ENCODE data around the gene ALMS1. TPM values are rescaled to one million over a fixed set of nuclear protein-coding genes. Genes with fewer than 3 reads are reported as not detected.
"Not testable (repeated sequence)": the region's sequence is repeated elsewhere in the genome, so short reads cannot be mapped to it uniquely, and the experiment has no call there.

The ALMS1 gene
- total RNA-seq, 3 donors from 2014 or later (not counting 1 experiment from before 2014, with no cell fraction given) = 22.9 to 33.8 (median 26.9) TPM

- Mint-ChIP-seq H3K27me3 (ENCODE audit: low read depth in 2 of 2) (peaks cover 9 to 13% of the 10 kb centered on the region in 2 donors), H3K36me3 (no peaks in the 10 kb centered on the region), H3K27ac (no peak overlapping the region), H3K4me3 (no peak overlapping the region), H3K9me3 (no peaks in the 10 kb centered on the region), H3K4me1 (peaks cover 5 to 6% of the 10 kb centered on the region in 2 donors)
- H3K4me1 ChIP-seq (ENCODE audit: control insufficient read depth, insufficient read depth, low read length) = no peaks in the 10 kb centered on the region
- no peaks in the 10 kb centered on the region for H3K27me3 ChIP-seq (ENCODE audit: control insufficient read depth, insufficient read depth, low read length)
- no peak for TF ChIP-seq CTCF (IDR thresholded peaks at IDR 0.05)
- no peaks in the 10 kb centered on the region for H3K36me3 ChIP-seq (ENCODE audit: control insufficient read depth, insufficient read depth, low read length)
- H3K9me3 ChIP-seq (ENCODE audit: control insufficient read depth, insufficient read depth, low read length) = no peaks in the 10 kb centered on the region
- WGBS (ENCODE audit: insufficient coverage) = 83% methylated on average over 3 of the region's 3 CpGs
- no peak overlapping the region for H3K4me3 ChIP-seq (ENCODE audit: low read length)
- no peak overlapping the region for H3K27ac ChIP-seq (ENCODE audit: low read length)
- intact Hi-C loops (cut with micrococcal nuclease) = no loop called here
- no peak for DNase-seq
- ATAC-seq = no peak
These were observed 44.6 kb upstream of the ALMS1 start for GRCh38 chr2:73341039-73341438.

- H3K27ac ChIP-seq (ENCODE audit: low read length) = no peak overlapping the region
These were observed 41.6 kb upstream of the ALMS1 start for GRCh38 chr2:73343992-73344391.

GRCh38 chr2:73344747-73345146 lies 40.9 kb upstream of the ALMS1 start:
- H3K4me1 ChIP-seq (ENCODE audit: control insufficient read depth, insufficient read depth, low read length); H3K4me3 ChIP-seq (ENCODE audit: low read length); H3K9me3 ChIP-seq (ENCODE audit: control insufficient read depth, insufficient read depth, low read length); intact Hi-C loops (cut with micrococcal nuclease); ATAC-seq; H3K27ac ChIP-seq (ENCODE audit: low read length); H3K27ac Mint-ChIP-seq; DNase-seq; H3K4me3 Mint-ChIP-seq; H3K4me1 Mint-ChIP-seq; H3K9me3 Mint-ChIP-seq; H3K27me3 ChIP-seq (ENCODE audit: control insufficient read depth, insufficient read depth, low read length); H3K36me3 Mint-ChIP-seq; H3K36me3 ChIP-seq (ENCODE audit: control insufficient read depth, insufficient read depth, low read length): not testable (repeated sequence)
- peaks cover 16 to 21% of the 10 kb centered on the region in 2 donors for H3K27me3 Mint-ChIP-seq (ENCODE audit: low read depth in 2 of 2)
- 89% methylated on average over 3 of the region's 3 CpGs for WGBS (ENCODE audit: insufficient coverage)

More at GRCh38 chr2:73343992-73344391, 41.6 kb upstream of the ALMS1 start:
- H3K27ac Mint-ChIP-seq = no peak overlapping the region
- H3K4me1 Mint-ChIP-seq = no peaks in the 10 kb centered on the region
- no peaks in the 10 kb centered on the region for H3K36me3 Mint-ChIP-seq
- no peak overlapping the region for H3K4me3 ChIP-seq (ENCODE audit: low read length)
- H3K4me1 ChIP-seq (ENCODE audit: control insufficient read depth, insufficient read depth, low read length) = no peaks in the 10 kb centered on the region
- no peak for TF ChIP-seq CTCF (IDR thresholded peaks at IDR 0.05)
- ATAC-seq (no peak), DNase-seq (no peak)
- H3K9me3 Mint-ChIP-seq = no peaks in the 10 kb centered on the region
- intact Hi-C loops (cut with micrococcal nuclease) = no loop called here
- WGBS (ENCODE audit: insufficient coverage) = 86% methylated on average over 5 of the region's 5 CpGs
- H3K9me3 ChIP-seq (ENCODE audit: control insufficient read depth, insufficient read depth, low read length) = no peaks in the 10 kb centered on the region
- H3K27me3 ChIP-seq (ENCODE audit: control insufficient read depth, insufficient read depth, low read length) = no peaks in the 10 kb centered on the region
- no peak overlapping the region for H3K4me3 Mint-ChIP-seq
- H3K36me3 ChIP-seq (ENCODE audit: control insufficient read depth, insufficient read depth, low read length) = no peaks in the 10 kb centered on the region
- H3K27me3 Mint-ChIP-seq (ENCODE audit: low read depth in 2 of 2) = peaks cover 16 to 19% of the 10 kb centered on the region in 2 donors

GRCh38 chr2:73350035-73350691 lies 35.5 kb upstream of the ALMS1 start:
- DNase-seq = no peak
- no peaks in the 10 kb centered on the region for H3K4me1 ChIP-seq (ENCODE audit: control insufficient read depth, insufficient read depth, low read length)
- no peak overlapping the region for H3K4me3 Mint-ChIP-seq
- no peak for TF ChIP-seq CTCF (IDR thresholded peaks at IDR 0.05)
- intact Hi-C loops (cut with micrococcal nuclease) = no loop called here
- no peaks in the 10 kb centered on the region for H3K4me1 Mint-ChIP-seq
- H3K9me3 Mint-ChIP-seq = no peaks in the 10 kb centered on the region
- H3K27me3 Mint-ChIP-seq (ENCODE audit: low read depth in 2 of 2) = peaks cover 14 to 28% of the 10 kb centered on the region in 2 donors
- no peak for ATAC-seq
- no peak overlapping the region for H3K27ac Mint-ChIP-seq
- H3K27ac ChIP-seq (ENCODE audit: low read length) = no peak overlapping the region
- no peak overlapping the region for H3K4me3 ChIP-seq (ENCODE audit: low read length)
- no peaks in the 10 kb centered on the region for H3K9me3 ChIP-seq (ENCODE audit: control insufficient read depth, insufficient read depth, low read length)
- H3K27me3 ChIP-seq (ENCODE audit: control insufficient read depth, insufficient read depth, low read length) = peaks cover 2% of the 10 kb centered on the region
- H3K36me3 ChIP-seq (ENCODE audit: control insufficient read depth, insufficient read depth, low read length) = no peaks in the 10 kb centered on the region
- 68% methylated on average over 3 of the region's 4 CpGs for WGBS (ENCODE audit: insufficient coverage)
- no peaks in the 10 kb centered on the region for H3K36me3 Mint-ChIP-seq
